ENCODE data around the gene WFDC10B.
"Not testable (repeated sequence)": the region's sequence is repeated elsewhere in the genome, so short reads cannot be mapped to it uniquely, and the experiment has no call there.

The WFDC10B gene

GRCh38 chr20:45701873-45702272 lies 2.9 kb downstream of the WFDC10B start, which contains the start of gene WFDC13 (continued):
- TF ChIP-seq ZBTB21 (tag by site-specific recombination; IDR thresholded peaks at IDR 0.05): no peak

- H3K27ac ChIP-seq (ENCODE audit: extremely low read depth, low read depth, low read length): no peak overlapping the region
- H3K4me1 ChIP-seq (ENCODE audit: control insufficient read depth, insufficient read depth, low read length): peaks cover 3% of the 10 kb centered on the region; the same call in 1 of the 2 replicates
- TF ChIP-seq BCL11B (tag by site-specific recombination; IDR thresholded peaks at IDR 0.05; ENCODE audit: low read depth) (no peak), ZNF654 (tag by site-specific recombination; IDR thresholded peaks at IDR 0.05; ENCODE audit: low read depth) (no peak), ZNF670 (tag by site-specific recombination; IDR thresholded peaks at IDR 0.05; ENCODE audit: low read depth) (no peak), ZNF140 (tag by site-specific recombination; IDR thresholded peaks at IDR 0.05) (no peak), PRDM2 (tag by site-specific recombination; IDR thresholded peaks at IDR 0.05; ENCODE audit: borderline replicate concordance) (no peak)
- H3K4me3 ChIP-seq (ENCODE audit: low read depth, low read length): no peak overlapping the region
- H3K9me3 ChIP-seq (ENCODE audit: control insufficient read depth, insufficient read depth, low read depth, low read length): no peaks in the 10 kb centered on the region
- CTCF ChIA-PET: no interaction called here
- POLR2A ChIA-PET: no interaction called here
- H3K36me3 ChIP-seq (ENCODE audit: control insufficient read depth in 2 of 2, insufficient read depth in 1 of 2, low read length in 2 of 2): no peaks in the 10 kb centered on the region
These were observed 3.7 kb downstream of the WFDC10B start for GRCh38 chr20:45701104-45701503.

GRCh38 chr20:45695496-45695895 lies 9.3 kb downstream of the WFDC10B start:
- CTCF ChIA-PET: interaction anchor here (0.6 to 1.7 kb wide), 2 partner anchors 9 to 76 kb away, joined by 5 to 7 read pairs; no protein-coding TSS in a partner anchor
- Histone ChIP-seq H3K9me3 (ENCODE audit: control insufficient read depth, insufficient read depth, low read depth, low read length) (no peaks in the 10 kb centered on the region), H3K36me3 (ENCODE audit: control insufficient read depth in 2 of 2, insufficient read depth in 1 of 2, low read length in 2 of 2) (no peaks in the 10 kb centered on the region), H3K4me1 (ENCODE audit: control insufficient read depth, insufficient read depth, low read length) (no peaks in the 10 kb centered on the region), H3K27ac (ENCODE audit: extremely low read depth, low read depth, low read length) (no peak overlapping the region), H3K4me3 (ENCODE audit: low read depth, low read length) (no peak overlapping the region)
- TF ChIP-seq ZIC2 (tag by site-specific recombination; IDR thresholded peaks at IDR 0.05): no peak
- no peak for TF ChIP-seq ZNF776 (tag by site-specific recombination; IDR thresholded peaks at IDR 0.05; ENCODE audit: borderline replicate concordance)
- TF ChIP-seq PATZ1 (tag by site-specific recombination; IDR thresholded peaks at IDR 0.05): no peak
- no peak for TF ChIP-seq GFI1B (tag by site-specific recombination; IDR thresholded peaks at IDR 0.05)
- no peak for TF ChIP-seq SCRT2 (tag by site-specific recombination; IDR thresholded peaks at IDR 0.05)
- POLR2A ChIA-PET: interaction anchor here (0.6 kb wide), 1 partner anchor 104 kb away, joined by 5 read pairs; no protein-coding TSS in a partner anchor

- H3K4me3 ChIP-seq (ENCODE audit: low read depth, low read length); H3K4me1 ChIP-seq (ENCODE audit: control insufficient read depth, insufficient read depth, low read length); POLR2A ChIA-PET; H3K27ac ChIP-seq (ENCODE audit: extremely low read depth, low read depth, low read length); H3K36me3 ChIP-seq (ENCODE audit: control insufficient read depth in 2 of 2, insufficient read depth in 1 of 2, low read length in 2 of 2); H3K9me3 ChIP-seq (ENCODE audit: control insufficient read depth, insufficient read depth, low read depth, low read length); CTCF ChIA-PET: not testable (repeated sequence)
These were observed 11.5 kb downstream of the WFDC10B start for GRCh38 chr20:45693346-45693745.
